HepG2 (cell line): ENCODE measurements around the gene VSIG10L2. TPM values are rescaled to one million over a fixed set of nuclear protein-coding genes. Genes with fewer than 3 reads are reported as not detected.

Experiments used
- ATAC-seq: fragments of 200-7000 bp; cut with Tn5 transposase; 3 replicates; pipeline ENCODE4 v1.9.1; 2020; ENCODE audit warnings: mild to moderate bottlenecking, moderate library complexity
- BruUV-seq: library from RNA; stranded (reverse); fragments of 400-500 nt; replicated peaks from 2 replicates; lab custom pipeline; 2021; lab: Mats Ljungman, UMichigan
- CTCF ChIA-PET: fragments of 300-600 bp; formaldehyde crosslinking; extraction: SDS; loops from one replicate; lab custom pipeline; 2021; ENCODE audit warnings: low total read pairs, inconsistent platforms, low intra/inter-chr PET ratio; lab: Yijun Ruan, JAX
- POLR2A ChIA-PET: fragments of 350-600 bp; sonication (Branson Sonifier 250); formaldehyde crosslinking; loops from one replicate; lab custom pipeline; 2020; ENCODE audit warnings: antibody characterized with exemption, inconsistent platforms; lab: Yijun Ruan, JAX
- DNase-seq: peaks from one replicate; pipeline ENCODE4 v3.0.0-alpha.2; 2015; ENCODE audit warnings: low spot score
- FAIRE-seq: peaks from 3 replicates; lab custom pipeline; 2011; peaks lifted over from hg19 to GRCh38; lab: Jason Lieb, UNC
- H2AFZ ChIP-seq: one replicate; pipeline ENCODE4 v1.6.1; 2011; ENCODE audit warnings: low read length, inconsistent platforms
- H3K27ac ChIP-seq: fragments of 300-600 bp; 3 replicates; pipeline ENCODE4 v1.8.0; 2011; ENCODE audit warnings: mixed run types, mild to moderate bottlenecking, mixed read lengths, low read length, inconsistent platforms; ENCODE audit not compliant: insufficient read depth; ENCODE audit errors: extremely low read length
- H3K27me3 ChIP-seq, 2 experiments: fragments of 200-600 bp in 1 of 2; 2 replicates in 1 of 2; 3 replicates in 1 of 2; pipeline versions ENCODE4 v1.6.0 to v1.8.0; 2011; ENCODE audit warnings: low read length in 2 of 2, mild to moderate bottlenecking in 2 of 2, moderate library complexity in 2 of 2, inconsistent platforms in 1 of 2; ENCODE audit not compliant: insufficient read depth in 2 of 2, control insufficient read depth in 1 of 2
- H3K36me3 ChIP-seq, 2 experiments: fragments of 200-600 bp in 1 of 2; replicated peaks in 1 of 2; 2 replicates in 1 of 2; 3 replicates in 1 of 2; pipeline versions ENCODE4 v1.5.1 to v1.8.0; 2011; ENCODE audit warnings: low read length in 2 of 2, inconsistent platforms in 1 of 2; ENCODE audit not compliant: insufficient read depth in 2 of 2, control insufficient read depth in 1 of 2
- H3K4me1 ChIP-seq: 2 replicates; pipeline ENCODE4 v1.5.1; 2012; ENCODE audit warnings: low read length, inconsistent platforms; ENCODE audit not compliant: insufficient read depth
- H3K4me2 ChIP-seq: 2 replicates; pipeline ENCODE4 v1.6.0; 2011; ENCODE audit warnings: low read depth, low read length, inconsistent platforms
- H3K4me3 ChIP-seq, 3 experiments: fragments of 200-600 bp in 1 of 3; sonication (generic), shearing (Covaris generic) in 1 of 3; replicated peaks in 1 of 3; 2 replicates each; pipeline ENCODE4 v1.5.1; 2011 to 2016; ENCODE audit warnings: low read length in 3 of 3, inconsistent platforms in 2 of 3, low read depth in 2 of 3, mild to moderate bottlenecking in 2 of 3, control low read depth in 1 of 3, mixed read lengths in 1 of 3; ENCODE audit not compliant: insufficient read depth in 1 of 3
- H3K79me2 ChIP-seq: one replicate; pipeline ENCODE4 v1.6.1; 2011; ENCODE audit warnings: low read length, inconsistent platforms; ENCODE audit not compliant: insufficient read depth
- H3K9ac ChIP-seq: 2 replicates; pipeline ENCODE4 v1.6.0; 2011; ENCODE audit warnings: mild to moderate bottlenecking, low read depth, low read length, inconsistent platforms; ENCODE audit not compliant: insufficient read depth
- H3K9me3 ChIP-seq: 2 replicates; pipeline ENCODE4 v1.5.1; 2012; ENCODE audit warnings: mild to moderate bottlenecking, low read length
- H4K20me1 ChIP-seq: 2 replicates; pipeline ENCODE4 v1.6.0; 2011; ENCODE audit warnings: inconsistent platforms, mild to moderate bottlenecking, low read length, moderate library complexity; ENCODE audit not compliant: insufficient read depth
- ARNT2 ChIP-seq: sonication (generic); formaldehyde crosslinking; IDR thresholded peaks from 2 replicates; pipeline ENCODE4 v1.8.0; 2022; ENCODE audit warnings: mild to moderate bottlenecking, low read depth, missing genetic modification reagents, moderate library complexity
- CENPBD1 ChIP-seq: sonication (generic); formaldehyde crosslinking; IDR thresholded peaks from 2 replicates; pipeline ENCODE4 v1.8.0; 2022; ENCODE audit warnings: missing genetic modification reagents, low read depth, mild to moderate bottlenecking, borderline replicate concordance
- GATAD1 ChIP-seq: IDR thresholded peaks from 2 replicates; pipeline ENCODE4 v1.6.1; 2016; ENCODE audit warnings: missing genetic modification reagents, missing compliant biosample characterization
- HOMEZ ChIP-seq: IDR thresholded peaks from 2 replicates; pipeline ENCODE4 v1.6.1; 2016; ENCODE audit warnings: low read depth
- PITX1 ChIP-seq: sonication (generic); formaldehyde crosslinking; IDR thresholded peaks from 2 replicates; pipeline ENCODE4 v1.5.1; 2020; ENCODE audit warnings: mild to moderate bottlenecking, missing genetic modification reagents
- POGZ ChIP-seq: sonication (generic); formaldehyde crosslinking; IDR thresholded peaks from 2 replicates; pipeline ENCODE4 v1.4.0; 2020; ENCODE audit warnings: mild to moderate bottlenecking, missing genetic modification reagents
- RARG ChIP-seq: sonication (generic); formaldehyde crosslinking; IDR thresholded peaks from 2 replicates; pipeline ENCODE4 v1.4.0; 2020; ENCODE audit warnings: low read depth, mild to moderate bottlenecking, missing genetic modification reagents
- RFXAP ChIP-seq: sonication (generic); formaldehyde crosslinking; IDR thresholded peaks from 2 replicates; pipeline ENCODE4 v1.4.0; 2020; ENCODE audit warnings: missing genetic modification reagents, borderline replicate concordance
- SRSF1 ChIP-seq: fragments of 200-400 bp; formaldehyde crosslinking; optimal IDR thresholded peaks from 2 replicates; pipeline ENCODE3; 2017; ENCODE audit warnings: mild to moderate bottlenecking, low read depth, low read length, moderate library complexity
- SRSF4 ChIP-seq: fragments of 200-400 bp; formaldehyde crosslinking; IDR thresholded peaks from one replicate; pipeline ENCODE4 v1.6.1; 2018; ENCODE audit warnings: mild to moderate bottlenecking, low read depth, low read length, moderate library complexity; ENCODE audit not compliant: poor library complexity, severe bottlenecking
- SSRP1 ChIP-seq: IDR thresholded peaks from 2 replicates; pipeline ENCODE4 v1.6.1; 2016; ENCODE audit warnings: control low read depth
- TFDP2 ChIP-seq: sonication (generic); formaldehyde crosslinking; IDR thresholded peaks from 2 replicates; pipeline ENCODE4 v1.4.0; 2020; ENCODE audit warnings: missing genetic modification reagents
- ZBED4 ChIP-seq: sonication (generic); formaldehyde crosslinking; IDR thresholded peaks from 2 replicates; pipeline ENCODE4 v1.4.0; 2020; ENCODE audit warnings: missing genetic modification reagents, borderline replicate concordance
- ZKSCAN8 ChIP-seq: IDR thresholded peaks from 2 replicates; pipeline ENCODE4 v1.6.1; 2016; ENCODE audit warnings: borderline replicate concordance, missing genetic modification reagents, missing compliant biosample characterization
- ZNF282 ChIP-seq: fragments of 450-650 bp; IDR thresholded peaks from 2 replicates; pipeline ENCODE4 v1.6.1; 2018; ENCODE audit not compliant: partially characterized antibody
- ZNF382 ChIP-seq: sonication (generic); formaldehyde crosslinking; IDR thresholded peaks from 2 replicates; pipeline ENCODE4 v1.5.0; 2020; ENCODE audit warnings: missing genetic modification reagents, mild to moderate bottlenecking, borderline replicate concordance
- ZNF546 ChIP-seq: sonication (generic); formaldehyde crosslinking; conservative IDR thresholded peaks from 2 replicates; pipeline ENCODE4 v1.8.1; 2023; ENCODE audit warnings: mild to moderate bottlenecking, missing genetic modification reagents
- WGBS: methylation state at CpG from one replicate; pipeline ENCODE4 v1.1.6; 2017; ENCODE audit warnings: low lambda C conversion rate; 5-methylcytosine and 5-hydroxymethylcytosine counted together
- in situ Hi-C: cut with HindIII; loops from 2 replicates; pipeline ENCODE4 v1.10.0; 2017; ENCODE audit warnings: low pct_unique_long_range_greater_than_20kb; ENCODE audit not compliant: extremely low pct_ligation_motif_present
- intact Hi-C: fragments of 100-400 bp; cut with micrococcal nuclease; formaldehyde crosslinking; loops from one replicate; pipeline ENCODE4 v1.10.0; 2022; ENCODE audit not compliant: unreplicated experiment
- polyA plus RNA-seq, 8 experiments: library from polyadenylated mRNA; depleted of rRNA in 3 of 8; stranded (reverse) in 7 of 8; unstranded in 1 of 8; fragments of >200 nt; fragmentation: Illumina TruSeq in 4 of 8; extraction: Trizol in 4 of 8; gene quantifications; 2 replicates each; pipeline versions ENCODE4 v1.2.1 to v1.2.3, GENCODE V29; 2011 to 2016; ENCODE audit warnings: low read depth in 4 of 8, missing spikeins in 1 of 8, mixed read lengths in 1 of 8; ENCODE audit not compliant: insufficient read depth in 1 of 8
- total RNA-seq, 5 experiments: library from RNA; depleted of rRNA; stranded (reverse); fragments of >200 nt; fragmentation: Illumina TruSeq; extraction: Trizol; gene quantifications; 2 replicates each; pipeline ENCODE4 v1.2.3, GENCODE V29; 2016; ENCODE audit warnings: low read depth in 1 of 5

Gene VSIG10L2
- total and polyA plus RNA-seq, 2 of the 13 experiments (the other 11 are each of a cell fraction or from before 2014, with no cell fraction given) = 0.21 TPM; not detected in 1

GRCh38 chr11:125990244-125990643 is 44.4 kb downstream of the VSIG10L2 start:
- Histone ChIP-seq H3K4me1 (peaks cover 27% of the 10 kb centered on the region), H2AFZ (no peak overlapping the region), H3K9ac (no peak overlapping the region), H3K4me2 (no peak overlapping the region), H3K27me3 (no peaks in the 10 kb centered on the region), H3K4me3 (no peak overlapping the region), H4K20me1 (no peaks in the 10 kb centered on the region), H3K9me3 (no peaks in the 10 kb centered on the region), H3K79me2 (no peaks in the 10 kb centered on the region), H3K36me3 (peaks cover 0 to 11% of the 10 kb centered on the region in 2 experiments; a peak in 3 of 5 replicates), H3K27ac (no peak overlapping the region)
- FAIRE-seq (no peak), DNase-seq (no peak), ATAC-seq (no peak)
- no peak for TF ChIP-seq ZNF546 (CRISPR knock-in tag)
- no peak for TF ChIP-seq GATAD1 (CRISPR knock-in tag)
- no peak for TF ChIP-seq HOMEZ
- no peak for TF ChIP-seq SRSF1
- no peak for TF ChIP-seq ARNT2
- TF ChIP-seq POGZ (CRISPR knock-in tag) = no peak
- TF ChIP-seq RFXAP (CRISPR knock-in tag) = no peak
- no peak for TF ChIP-seq RARG (CRISPR knock-in tag)
- no peak for TF ChIP-seq ZBED4
- TF ChIP-seq SSRP1 (CRISPR knock-in tag) = no peak
- no peak for TF ChIP-seq PITX1
- TF ChIP-seq CENPBD1 (CRISPR knock-in tag) = no peak
- TF ChIP-seq ZKSCAN8 = no peak
- no peak for TF ChIP-seq SRSF4
- TF ChIP-seq ZNF382 (CRISPR knock-in tag) = no peak
- no peak for TF ChIP-seq ZNF282
- no peak for TF ChIP-seq TFDP2 (CRISPR knock-in tag)
- 88% methylated on average over 3 of the region's 3 CpGs for WGBS
- in situ Hi-C loops (no loop called here), intact Hi-C loops (no loop called here)
- BruUV-seq = no TSS peak
- CTCF ChIA-PET = no interaction called here
- POLR2A ChIA-PET = no interaction called here
